DOHH2 (cell line): ENCODE results near the gene FGFBP1.

Experiments used
- CTCF ChIP-seq: fragments of 200-600 bp; sonication (generic); IDR thresholded peaks from one replicate; pipeline ENCODE4 v1.5.1; 2014; ENCODE audit warnings: antibody characterized with exemption, mild to moderate bottlenecking, low read depth, low read length; ENCODE audit not compliant: poor library complexity, severe bottlenecking
- EZH2phosphoT487 ChIP-seq: fragments of 200-600 bp; sonication (generic); IDR thresholded peaks from 2 replicates; pipeline ENCODE4 v1.6.1; 2017; ENCODE audit warnings: borderline replicate concordance, mild to moderate bottlenecking, antibody characterized with exemption, low read length, moderate library complexity, mixed read lengths

- TF ChIP-seq CTCF, result no peak
- TF ChIP-seq EZH2phosphoT487, result no peak
Measured at GRCh38 chr4:15913631-15913970, 24.9 kb downstream of the FGFBP1 start.
